PC-3 (cell line): ENCODE measurements around the gene KCNG2.

Experiments used
- CTCF ChIP-seq: fragments of 300-600 bp; sonication (generic); conservative IDR thresholded peaks from 2 replicates; pipeline ENCODE4 v1.5.1; 2017; ENCODE audit warnings: antibody characterized with exemption, low read depth, mild to moderate bottlenecking, low read length
- EZH2 ChIP-seq: fragments of 300-600 bp; sonication (generic); IDR thresholded peaks from one replicate; pipeline ENCODE4 v1.6.1; 2017; ENCODE audit warnings: antibody characterized with exemption, mild to moderate bottlenecking, low read length; ENCODE audit not compliant: unreplicated experiment

DNA sequence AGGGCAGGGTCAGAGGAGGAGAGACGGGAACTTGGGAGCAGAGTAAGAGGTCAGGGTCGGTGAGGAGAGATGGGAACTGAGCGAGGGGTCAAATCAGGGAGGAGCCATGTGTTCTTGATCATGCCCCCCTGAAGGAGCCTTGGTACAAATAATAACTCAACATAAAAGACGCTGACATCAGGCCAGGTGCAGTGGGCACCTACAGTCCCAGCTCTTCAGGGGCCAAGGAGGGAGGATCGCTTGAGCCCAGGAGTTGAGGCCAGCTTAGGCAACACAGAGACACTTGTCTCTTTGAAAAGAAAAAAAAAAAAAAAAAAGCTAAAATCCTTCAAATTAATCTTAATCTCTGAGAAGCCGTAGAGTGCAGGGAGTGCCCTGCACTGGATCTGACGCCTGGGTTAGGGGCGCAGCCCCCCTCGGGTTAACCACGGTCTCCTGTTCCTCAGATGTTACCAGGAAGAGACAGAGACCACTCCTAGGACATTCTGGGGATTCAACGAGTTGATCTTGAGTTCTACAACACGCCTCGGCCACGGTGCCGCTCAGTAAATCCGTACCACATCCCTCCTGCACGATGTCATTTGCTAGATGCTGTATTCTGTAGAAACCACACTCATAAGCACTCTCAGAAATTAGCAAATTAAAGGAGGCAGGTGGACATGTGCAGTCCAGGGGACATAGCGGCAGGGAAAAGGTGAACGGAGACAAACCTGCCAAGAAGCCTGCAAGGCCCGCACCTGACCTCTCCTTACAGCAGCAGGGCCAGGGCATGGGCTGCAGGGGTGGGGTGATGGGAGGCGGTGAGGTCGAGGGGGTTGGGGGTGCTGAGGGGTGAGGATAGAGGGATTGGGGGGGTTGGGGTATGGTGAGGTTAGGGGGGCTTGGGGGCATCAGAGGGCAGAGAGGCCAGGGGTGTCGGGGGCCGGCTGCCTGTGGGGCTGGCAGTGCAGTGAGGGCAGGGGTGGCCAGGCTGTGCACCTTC is 124.5 kb downstream of the KCNG2 start:
- TF ChIP-seq CTCF, result no peak
- TF ChIP-seq EZH2, result no peak
